Liver (tissue), 9 donors: ENCODE data around the gene PTPN4. TPM values are rescaled to one million over a fixed set of nuclear protein-coding genes. Genes with fewer than 3 reads are reported as not detected.

Source experiments
- DNase-seq: peaks from one replicate; pipeline ENCODE4 v3.0.0-alpha.2; 2017; ENCODE audit warnings: low spot score
- H3K27ac ChIP-seq, 2 donors: one replicate each; pipeline ENCODE4 v1.7.0; 2013; ENCODE audit warnings: inconsistent platforms in 2 of 2, low read length in 2 of 2, control low read depth in 1 of 2, low read depth in 1 of 2, mild to moderate bottlenecking in 1 of 2
- H3K27me3 ChIP-seq, 4 donors: one replicate each; pipeline versions ENCODE4 v1.6.1 to v1.7.0; 2013; ENCODE audit warnings: low read length in 3 of 4, inconsistent platforms in 1 of 4, mild to moderate bottlenecking in 1 of 4, moderate library complexity in 1 of 4; ENCODE audit not compliant: control insufficient read depth in 4 of 4, insufficient read depth in 4 of 4
- H3K36me3 ChIP-seq, 4 donors: one replicate each; pipeline versions ENCODE4 v1.6.1 to v1.7.0; 2013; ENCODE audit warnings: low read length in 3 of 4, mild to moderate bottlenecking in 3 of 4, low read depth in 1 of 4, moderate library complexity in 1 of 4; ENCODE audit not compliant: control insufficient read depth in 4 of 4, insufficient read depth in 3 of 4
- H3K4me1 ChIP-seq, 4 donors: one replicate each; pipeline versions ENCODE4 v1.6.1 to v1.7.0; 2013; ENCODE audit warnings: low read length in 3 of 4, mild to moderate bottlenecking in 3 of 4, moderate library complexity in 1 of 4; ENCODE audit not compliant: control insufficient read depth in 4 of 4, insufficient read depth in 4 of 4
- H3K4me3 ChIP-seq, 3 donors: one replicate each; pipeline versions ENCODE4 v1.6.1 to v1.7.0; 2013; ENCODE audit warnings: low read length in 3 of 3, control low read depth in 1 of 3, low read depth in 1 of 3, mild to moderate bottlenecking in 1 of 3
- H3K9ac ChIP-seq, 2 donors: one replicate each; pipeline ENCODE4 v1.7.0; 2013; ENCODE audit warnings: low read length in 2 of 2, mild to moderate bottlenecking in 2 of 2, moderate library complexity in 2 of 2, control low read depth in 1 of 2, low read depth in 1 of 2
- H3K9me3 ChIP-seq, 4 donors: one replicate each; pipeline versions ENCODE4 v1.6.1 to v1.7.0; 2013; ENCODE audit warnings: low read length in 3 of 4; ENCODE audit not compliant: control insufficient read depth in 4 of 4
- EGR1 ChIP-seq, 2 donors: IDR thresholded peaks; 2 replicates each; pipeline ENCODE4 v1.6.1; 2016 to 2018; ENCODE audit warnings: antibody characterized with exemption in 2 of 2, low read depth in 2 of 2
- FOXA1 ChIP-seq: IDR thresholded peaks from 2 replicates; pipeline ENCODE4 v1.6.1; 2016; ENCODE audit warnings: antibody characterized with exemption
- FOXA2 ChIP-seq: IDR thresholded peaks from 2 replicates; pipeline ENCODE4 v1.6.1; 2016; ENCODE audit warnings: antibody characterized with exemption
- GABPA ChIP-seq, 2 donors: IDR thresholded peaks in 1 of 2; conservative IDR thresholded peaks in 1 of 2; 2 replicates each; pipeline ENCODE4 v1.6.1; 2016; ENCODE audit warnings: antibody characterized with exemption in 2 of 2, mild to moderate bottlenecking in 1 of 2, moderate library complexity in 1 of 2
- HNF4G ChIP-seq: IDR thresholded peaks from 2 replicates; pipeline ENCODE4 v1.6.1; 2016; ENCODE audit warnings: antibody characterized with exemption
- RAD21 ChIP-seq, 2 donors: IDR thresholded peaks; 2 replicates each; pipeline ENCODE4 v1.6.1; 2016; ENCODE audit warnings: antibody characterized with exemption in 2 of 2, mild to moderate bottlenecking in 2 of 2
- RXRA ChIP-seq, 2 donors: IDR thresholded peaks; 2 replicates each; pipeline ENCODE4 v1.6.1; 2017 to 2018; ENCODE audit warnings: antibody characterized with exemption in 2 of 2, mild to moderate bottlenecking in 1 of 2
- SP1 ChIP-seq: IDR thresholded peaks from 2 replicates; pipeline ENCODE4 v1.6.1; 2018; ENCODE audit warnings: antibody characterized with exemption, mild to moderate bottlenecking
- ZBTB33 ChIP-seq: IDR thresholded peaks from 2 replicates; pipeline ENCODE4 v1.6.1; 2016; ENCODE audit warnings: antibody characterized with exemption
- WGBS: extraction: QIAGEN DNeasy Blood & Tissue Kit; methylation state at CpG from one replicate; pipeline ENCODE4 v1.1.7; 2013; 5-methylcytosine and 5-hydroxymethylcytosine counted together
- polyA plus RNA-seq, 2 donors: library from polyadenylated mRNA; stranded (reverse) in 1 of 2; unstranded in 1 of 2; fragments of 200-250 nt in 1 of 2; fragments of >200 nt in 1 of 2; fragmentation: Nextera tagmentation in 1 of 2; extraction: Ambion mirVana in 1 of 2; gene quantifications; one replicate each; pipeline versions ENCODE4 v1.2.1 to v1.2.3, GENCODE V29; 2013 to 2015
- total RNA-seq, 2 donors: library from RNA; depleted of rRNA; stranded (reverse); fragments of >200 nt; gene quantifications; one replicate each; pipeline ENCODE4 v1.2.3, GENCODE V29; 2014
- TF ChIP-seq, protein P1 (sequence below): IDR thresholded peaks from 2 replicates; pipeline ENCODE4 v1.6.1; 2016; ENCODE audit warnings: antibody characterized with exemption, mild to moderate bottlenecking
- TF ChIP-seq, protein P2 (sequence below): IDR thresholded peaks from 2 replicates; pipeline ENCODE4 v1.6.1; 2016; ENCODE audit warnings: antibody characterized with exemption
- TF ChIP-seq, protein P3 (sequence below): IDR thresholded peaks from 2 replicates; pipeline ENCODE4 v1.6.1; 2016; ENCODE audit warnings: antibody characterized with exemption
- donor health status: healthy.
- donor health status: healthy.
- donor health status: healthy.
- donor health status: healthy.
- donor health status: healthy.

PTPN4 gene
- total and polyA plus RNA-seq, 4 donors = 4.2 to 34.6 (median 9.5) TPM

- TF ChIP-seq, protein P1, sequence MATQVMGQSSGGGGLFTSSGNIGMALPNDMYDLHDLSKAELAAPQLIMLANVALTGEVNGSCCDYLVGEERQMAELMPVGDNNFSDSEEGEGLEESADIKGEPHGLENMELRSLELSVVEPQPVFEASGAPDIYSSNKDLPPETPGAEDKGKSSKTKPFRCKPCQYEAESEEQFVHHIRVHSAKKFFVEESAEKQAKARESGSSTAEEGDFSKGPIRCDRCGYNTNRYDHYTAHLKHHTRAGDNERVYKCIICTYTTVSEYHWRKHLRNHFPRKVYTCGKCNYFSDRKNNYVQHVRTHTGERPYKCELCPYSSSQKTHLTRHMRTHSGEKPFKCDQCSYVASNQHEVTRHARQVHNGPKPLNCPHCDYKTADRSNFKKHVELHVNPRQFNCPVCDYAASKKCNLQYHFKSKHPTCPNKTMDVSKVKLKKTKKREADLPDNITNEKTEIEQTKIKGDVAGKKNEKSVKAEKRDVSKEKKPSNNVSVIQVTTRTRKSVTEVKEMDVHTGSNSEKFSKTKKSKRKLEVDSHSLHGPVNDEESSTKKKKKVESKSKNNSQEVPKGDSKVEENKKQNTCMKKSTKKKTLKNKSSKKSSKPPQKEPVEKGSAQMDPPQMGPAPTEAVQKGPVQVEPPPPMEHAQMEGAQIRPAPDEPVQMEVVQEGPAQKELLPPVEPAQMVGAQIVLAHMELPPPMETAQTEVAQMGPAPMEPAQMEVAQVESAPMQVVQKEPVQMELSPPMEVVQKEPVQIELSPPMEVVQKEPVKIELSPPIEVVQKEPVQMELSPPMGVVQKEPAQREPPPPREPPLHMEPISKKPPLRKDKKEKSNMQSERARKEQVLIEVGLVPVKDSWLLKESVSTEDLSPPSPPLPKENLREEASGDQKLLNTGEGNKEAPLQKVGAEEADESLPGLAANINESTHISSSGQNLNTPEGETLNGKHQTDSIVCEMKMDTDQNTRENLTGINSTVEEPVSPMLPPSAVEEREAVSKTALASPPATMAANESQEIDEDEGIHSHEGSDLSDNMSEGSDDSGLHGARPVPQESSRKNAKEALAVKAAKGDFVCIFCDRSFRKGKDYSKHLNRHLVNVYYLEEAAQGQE = no peak
Observed at GRCh38 chr2:119826370-119826961, 66.7 kb downstream of the PTPN4 start (continued).

DNA sequence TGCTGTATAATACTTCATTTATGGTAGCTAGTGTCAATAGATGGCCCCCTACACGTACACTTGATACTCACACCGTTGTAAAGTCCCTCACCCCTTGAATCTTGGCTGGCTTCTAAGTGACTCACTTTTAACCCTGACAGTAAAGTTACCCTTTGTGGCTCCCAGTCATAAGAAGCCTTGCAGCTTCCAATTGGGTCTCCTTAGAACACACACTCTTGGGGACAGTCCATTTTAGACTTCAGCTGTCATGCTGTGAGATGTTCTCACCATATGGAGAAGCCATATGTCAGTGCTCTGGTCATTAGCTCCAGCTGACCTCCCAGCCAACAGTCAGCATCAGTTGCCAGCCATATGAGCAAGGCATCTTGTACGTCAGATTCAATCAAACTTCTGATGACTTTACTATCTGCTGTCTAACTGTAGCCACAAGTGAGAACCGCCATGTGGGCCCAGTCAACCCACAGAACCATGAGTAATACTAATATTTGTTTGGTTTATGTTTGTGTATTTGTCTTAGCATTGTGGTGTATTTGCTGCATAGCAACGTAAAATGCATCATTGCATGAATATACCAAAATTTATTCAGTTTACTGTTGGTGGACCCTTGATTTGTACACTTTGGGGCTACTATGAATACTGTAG, 68.3 kb downstream of the PTPN4 start:
- H3K4me3 ChIP-seq = no peak overlapping the region
- H3K36me3 ChIP-seq = no peaks in the 10 kb centered on the region
- no peak overlapping the region for H3K27ac ChIP-seq
- no peak for DNase-seq
- no peaks in the 10 kb centered on the region for H3K4me1 ChIP-seq
- peaks cover 0 to 1% (median 0%) of the 10 kb centered on the region in 4 donors for H3K9me3 ChIP-seq
- WGBS = 84% methylated on average over 5 of the region's 5 CpGs
- no peaks in the 10 kb centered on the region for H3K27me3 ChIP-seq
- H3K9ac ChIP-seq = no peak overlapping the region
- TF ChIP-seq ZBTB33 (no peak), EGR1 (IDR thresholded peaks at IDR 0.05; ENCODE audit: low read depth in 2 of 2) (no peak), RXRA (IDR thresholded peaks at IDR 0.05) (no peak), FOXA1 (no peak), SP1 (no peak), HNF4G (no peak), GABPA (IDR thresholded peaks at IDR 0.05 in 1 of 2, conservative IDR thresholded peaks at IDR 0.05 in 1 of 2) (no peak), FOXA2 (no peak), RAD21 (IDR thresholded peaks at IDR 0.05) (no peak)
- TF ChIP-seq, protein P2, sequence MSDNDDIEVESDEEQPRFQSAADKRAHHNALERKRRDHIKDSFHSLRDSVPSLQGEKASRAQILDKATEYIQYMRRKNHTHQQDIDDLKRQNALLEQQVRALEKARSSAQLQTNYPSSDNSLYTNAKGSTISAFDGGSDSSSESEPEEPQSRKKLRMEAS = no peak
- TF ChIP-seq, protein P3, sequence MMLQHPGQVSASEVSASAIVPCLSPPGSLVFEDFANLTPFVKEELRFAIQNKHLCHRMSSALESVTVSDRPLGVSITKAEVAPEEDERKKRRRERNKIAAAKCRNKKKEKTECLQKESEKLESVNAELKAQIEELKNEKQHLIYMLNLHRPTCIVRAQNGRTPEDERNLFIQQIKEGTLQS = no peak
- TF ChIP-seq, protein P1 = no peak
